Thyroid gland (tissue), 4 donors: Measurements from ENCODE around the gene SIAH3.

Experiments used
- POLR2A ChIP-seq, 2 donors: fragments of 450-650 bp; IDR thresholded peaks; one replicate each; pipeline ENCODE4 v1.6.1; 2017; ENCODE audit warnings: antibody characterized with exemption in 2 of 2, mild to moderate bottlenecking in 2 of 2, moderate library complexity in 1 of 2
- TF ChIP-seq, protein P1 (sequence below), 6 experiments: fragments of 200-600 bp in 3 of 6; fragments of 450-650 bp in 3 of 6; sonication (generic) in 3 of 6; IDR thresholded peaks; one replicate each; pipeline ENCODE4 v1.5.1; 2016 to 2019; ENCODE audit warnings: antibody characterized with exemption in 6 of 6, mild to moderate bottlenecking in 2 of 6, inconsistent platforms in 1 of 6, moderate library complexity in 1 of 6

DNA sequence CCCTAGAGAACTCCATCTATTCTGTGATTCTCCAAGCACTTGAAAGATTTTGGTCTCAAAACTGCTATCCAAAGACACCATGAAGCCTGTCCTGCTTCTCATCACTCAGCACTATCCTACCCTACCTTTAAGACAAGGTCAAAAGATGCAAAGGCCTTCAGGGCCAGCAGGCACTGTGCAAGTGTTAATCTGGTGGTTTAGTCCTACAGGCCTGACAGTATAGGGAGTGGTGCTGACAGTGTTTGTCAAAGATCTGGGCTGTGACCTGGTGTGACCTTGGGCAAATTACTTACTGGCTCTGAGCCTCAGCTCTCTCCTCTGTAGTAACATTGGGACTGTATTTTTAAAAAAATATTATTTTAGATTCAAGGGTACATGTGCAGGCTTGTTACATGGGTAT, 28.0 kb downstream of the SIAH3 start:
- TF ChIP-seq, protein P1, sequence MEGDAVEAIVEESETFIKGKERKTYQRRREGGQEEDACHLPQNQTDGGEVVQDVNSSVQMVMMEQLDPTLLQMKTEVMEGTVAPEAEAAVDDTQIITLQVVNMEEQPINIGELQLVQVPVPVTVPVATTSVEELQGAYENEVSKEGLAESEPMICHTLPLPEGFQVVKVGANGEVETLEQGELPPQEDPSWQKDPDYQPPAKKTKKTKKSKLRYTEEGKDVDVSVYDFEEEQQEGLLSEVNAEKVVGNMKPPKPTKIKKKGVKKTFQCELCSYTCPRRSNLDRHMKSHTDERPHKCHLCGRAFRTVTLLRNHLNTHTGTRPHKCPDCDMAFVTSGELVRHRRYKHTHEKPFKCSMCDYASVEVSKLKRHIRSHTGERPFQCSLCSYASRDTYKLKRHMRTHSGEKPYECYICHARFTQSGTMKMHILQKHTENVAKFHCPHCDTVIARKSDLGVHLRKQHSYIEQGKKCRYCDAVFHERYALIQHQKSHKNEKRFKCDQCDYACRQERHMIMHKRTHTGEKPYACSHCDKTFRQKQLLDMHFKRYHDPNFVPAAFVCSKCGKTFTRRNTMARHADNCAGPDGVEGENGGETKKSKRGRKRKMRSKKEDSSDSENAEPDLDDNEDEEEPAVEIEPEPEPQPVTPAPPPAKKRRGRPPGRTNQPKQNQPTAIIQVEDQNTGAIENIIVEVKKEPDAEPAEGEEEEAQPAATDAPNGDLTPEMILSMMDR (IDR thresholded peaks at IDR 0.05), result no peak
- no peak for TF ChIP-seq POLR2A (IDR thresholded peaks at IDR 0.05)
